Jurkat, Clone E6-1 (cell line): ENCODE measurements around the gene TAS1R3.
"Not testable (repeated sequence)": the region's sequence is repeated elsewhere in the genome, so short reads cannot be mapped to it uniquely, and the experiment has no call there.

ENCODE experiments used
- DNase-seq: peaks from one replicate; pipeline ENCODE4 v3.0.0-alpha.2; 2011; ENCODE audit warnings: low read depth, low spot score
- H3K4me3 ChIP-seq: 2 replicates; pipeline ENCODE4 v1.5.1; 2011; ENCODE audit warnings: mild to moderate bottlenecking, low read length, control low read depth, moderate library complexity

Gene TAS1R3

DNA sequence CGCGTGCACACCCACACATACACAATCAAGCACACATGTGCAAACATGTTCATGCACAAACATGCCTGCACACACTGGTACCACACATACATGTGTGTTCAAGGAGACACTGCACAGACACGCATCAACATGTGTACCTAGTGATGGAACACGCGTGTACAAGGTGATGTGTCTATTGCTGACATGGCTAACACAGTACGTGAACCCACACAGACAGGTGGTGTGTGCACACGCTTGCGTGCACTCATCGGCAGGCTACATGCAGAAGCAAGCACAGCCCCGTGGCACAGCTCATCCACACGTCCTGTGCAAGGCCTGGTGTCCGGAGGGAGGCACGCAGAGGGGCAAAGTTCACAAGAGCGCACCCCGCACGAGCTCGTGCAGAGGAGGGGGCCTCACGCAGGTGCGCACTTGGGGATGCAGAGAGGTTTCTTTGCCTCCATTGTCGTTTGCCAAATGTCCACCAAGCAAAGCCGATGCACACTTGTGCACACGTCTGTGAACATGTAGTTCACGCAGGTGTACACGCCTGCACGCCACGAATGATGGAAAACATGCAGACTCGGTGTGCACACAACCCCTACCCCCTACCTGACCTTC, 24.3 kb upstream of the TAS1R3 start:
- DNase-seq, result no peak
- peak overlapping the region; percentile 81 for H3K4me3 ChIP-seq

DNA sequence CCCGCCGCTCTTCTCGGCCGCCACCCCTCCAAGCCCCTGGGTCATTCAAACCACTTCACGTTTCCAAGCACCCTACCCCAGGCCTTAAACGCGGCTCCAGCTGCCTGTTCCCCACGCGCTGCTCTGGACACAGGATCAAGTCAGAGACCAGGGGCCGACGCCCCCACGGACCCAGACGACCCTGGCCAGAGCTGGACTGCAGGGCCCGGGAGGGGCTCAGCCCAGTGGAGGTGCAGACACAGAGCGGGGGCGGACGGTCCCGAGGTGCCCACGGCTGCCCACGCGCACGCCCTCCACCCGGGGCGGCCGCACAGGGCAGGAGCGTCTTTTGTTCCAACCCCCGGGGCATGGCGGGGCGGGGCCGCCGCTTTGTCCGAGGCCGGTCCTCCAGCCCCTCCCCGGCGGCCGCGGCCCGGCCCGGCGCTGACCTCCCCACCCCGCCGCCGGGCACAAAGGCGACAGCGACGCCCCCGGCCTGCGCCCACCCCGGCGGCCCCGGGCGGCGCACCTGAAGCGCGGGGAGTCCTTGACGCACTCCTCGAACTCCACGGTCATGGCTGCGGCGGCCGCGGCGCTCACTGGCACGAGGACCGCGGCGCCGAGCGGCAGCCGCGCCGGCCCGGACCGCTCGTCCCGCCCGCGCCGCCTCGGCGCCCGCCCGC, 23.7 kb upstream of the TAS1R3 start:
- peak overlapping the region; percentile 81 for H3K4me3 ChIP-seq
- DNase-seq, result no peak

DNA sequence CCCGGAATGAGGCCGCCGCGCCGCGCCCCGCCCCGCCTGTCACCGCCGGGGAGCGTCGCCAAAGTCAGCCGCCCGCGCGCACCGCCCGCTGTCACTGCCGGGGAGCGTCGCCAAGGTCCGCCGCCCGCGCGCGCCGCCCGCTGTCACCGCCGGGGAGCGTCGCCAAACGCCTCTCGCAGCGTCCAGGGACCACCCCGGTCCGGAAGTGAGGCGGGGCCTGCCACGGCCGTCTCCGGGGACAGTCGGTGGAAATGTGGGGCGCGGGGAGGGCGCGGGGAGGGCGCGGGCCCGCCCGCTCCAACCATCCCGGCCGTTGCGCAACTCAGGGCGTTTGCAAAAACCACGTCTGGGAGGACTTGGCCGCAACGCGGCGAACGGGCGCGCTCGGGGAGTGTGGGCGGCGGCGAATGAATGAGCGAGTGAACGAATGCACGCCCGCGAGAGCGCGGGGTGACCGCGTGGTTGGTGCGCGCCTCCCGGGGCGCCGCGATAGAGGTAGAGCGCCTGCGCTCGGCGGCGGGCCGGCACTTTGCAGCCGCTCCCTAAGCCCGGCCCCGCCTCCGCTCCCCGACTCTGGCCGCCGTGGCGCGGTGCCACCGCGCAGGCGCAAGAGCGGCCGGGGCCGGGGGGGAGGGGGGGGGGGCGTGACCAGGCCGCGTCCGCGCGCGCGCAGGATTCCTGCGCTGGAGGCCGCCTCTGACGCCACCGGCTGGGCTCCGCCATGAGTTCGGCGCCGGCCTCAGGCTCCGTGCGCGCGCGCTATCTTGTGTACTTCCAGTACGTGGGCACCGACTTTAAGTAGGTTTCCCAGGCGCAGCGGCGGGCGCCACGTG, 22.9 kb upstream of the TAS1R3 start, which contains the start of the genes ACAP3 and PUSL1:
ACAP3 (minus strand) TSS at position 8 of the 833 bp plus-strand sequence. CDS start 115 bp downstream, outside the sequence.
PUSL1 (plus strand) TSS at position 675 of the 833 bp plus-strand sequence; CDS start at position 722, 47 bp downstream.
- peak within 1 kb of the TSS; percentile 81 for H3K4me3 ChIP-seq
- peak; percentile 88 for DNase-seq

DNA sequence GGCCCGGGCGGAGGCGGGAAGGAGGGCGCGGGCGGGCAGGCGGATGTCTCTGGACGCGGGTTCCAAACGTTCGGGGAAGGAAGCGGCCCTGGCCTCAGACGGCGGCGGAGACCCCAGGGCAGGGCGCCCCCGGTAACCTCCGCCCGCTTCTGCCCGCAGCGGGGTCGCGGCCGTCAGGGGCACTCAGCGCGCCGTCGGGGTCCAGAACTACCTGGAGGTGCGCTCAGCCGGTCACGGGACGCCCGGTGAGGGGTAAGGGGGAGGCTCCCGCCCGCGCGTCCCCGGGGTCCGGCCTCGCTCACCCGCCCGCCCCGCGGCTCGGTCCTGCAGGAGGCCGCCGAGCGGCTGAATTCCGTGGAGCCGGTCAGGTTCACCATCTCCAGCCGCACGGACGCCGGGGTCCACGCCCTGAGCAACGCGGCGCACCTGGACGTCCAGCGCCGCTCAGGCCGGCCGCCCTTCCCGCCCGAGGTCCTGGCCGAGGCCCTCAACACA, 22.3 kb upstream of the TAS1R3 start:
- no peak for DNase-seq
- H3K4me3 ChIP-seq, result peak overlapping the region; percentile 64

DNA sequence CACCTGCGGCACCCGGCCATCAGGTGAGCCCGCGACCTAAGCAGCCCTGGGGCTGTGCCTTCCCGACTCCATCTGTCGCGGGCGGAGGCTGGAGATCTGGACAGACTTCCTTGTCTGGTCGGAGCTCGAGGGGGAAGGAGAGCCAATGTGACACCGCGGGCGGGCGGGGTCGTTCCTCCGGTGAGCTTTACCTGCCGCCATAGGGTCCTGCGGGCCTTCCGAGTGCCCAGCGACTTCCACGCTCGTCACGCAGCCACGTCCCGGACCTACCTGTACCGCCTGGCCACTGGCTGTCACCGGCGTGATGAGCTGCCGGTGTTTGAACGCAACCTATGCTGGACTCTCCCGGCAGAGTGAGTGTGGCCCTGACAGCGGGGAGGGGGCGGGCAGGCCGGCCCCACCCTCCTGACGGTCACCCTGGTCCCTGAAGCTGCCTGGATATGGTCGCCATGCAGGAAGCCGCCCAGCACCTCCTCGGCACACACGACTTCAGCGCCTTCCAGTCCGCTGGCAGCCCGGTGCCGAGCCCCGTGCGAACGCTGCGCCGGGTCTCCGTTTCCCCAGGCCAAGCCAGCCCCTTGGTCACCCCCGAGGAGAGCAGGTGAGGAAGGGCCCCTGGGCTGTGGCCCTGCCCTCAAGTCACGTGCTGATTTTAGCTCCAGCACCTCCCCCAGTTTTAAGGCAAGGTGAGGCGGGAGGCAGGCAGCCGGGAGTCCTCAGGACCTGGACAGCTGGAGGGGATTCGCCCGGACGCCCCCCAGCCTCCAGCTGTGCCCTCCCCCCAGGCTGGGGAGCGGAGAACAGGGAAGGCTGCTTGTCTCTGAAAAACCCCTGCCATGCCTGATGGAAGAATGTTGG, 21.6 kb upstream of the TAS1R3 start:
- peak overlapping the region; percentile 64 for H3K4me3 ChIP-seq
- DNase-seq, result no peak

DNA sequence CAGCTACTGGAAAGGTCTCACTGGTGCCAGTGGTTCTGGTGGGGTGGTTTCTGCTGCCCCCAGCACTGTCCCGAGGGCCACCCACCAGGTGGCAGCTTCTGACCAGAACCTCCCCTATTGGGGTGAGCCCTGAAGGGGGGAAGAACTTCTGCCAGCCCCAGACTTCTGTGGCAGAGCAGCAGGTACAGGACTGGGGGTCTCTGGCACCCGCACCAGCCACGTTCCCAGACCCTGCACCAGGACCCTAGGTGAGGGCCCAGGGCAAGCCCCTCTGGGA, 21.0 kb upstream of the TAS1R3 start:
- H3K4me3 ChIP-seq, result no peak overlapping the region

DNA sequence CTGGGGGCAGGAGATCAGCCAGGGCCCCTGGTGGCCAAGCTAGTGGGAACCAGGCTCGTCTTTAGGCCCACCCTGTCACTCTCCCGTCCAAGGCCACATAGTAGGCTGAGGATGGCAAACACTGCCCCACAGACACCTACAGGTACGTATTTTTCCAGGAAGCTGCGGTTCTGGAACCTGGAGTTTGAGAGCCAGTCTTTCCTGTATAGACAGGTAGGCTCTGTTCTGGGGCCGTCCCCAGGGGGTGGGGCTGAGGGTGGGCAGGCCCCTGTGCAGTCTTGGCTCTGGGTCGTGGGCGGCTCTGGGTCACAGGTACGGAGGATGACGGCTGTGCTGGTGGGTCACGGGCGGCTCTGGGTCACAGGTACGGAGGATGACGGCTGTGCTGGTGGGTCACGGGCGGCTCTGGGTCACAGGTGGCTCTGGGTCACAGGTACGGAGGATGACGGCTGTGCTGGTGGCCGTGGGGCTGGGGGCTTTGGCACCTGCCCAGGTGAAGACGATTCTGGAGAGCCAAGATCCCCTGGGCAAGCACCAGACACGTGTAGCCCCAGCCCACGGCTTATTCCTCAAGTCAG, 20.5 kb upstream of the TAS1R3 start:
- no peak overlapping the region for H3K4me3 ChIP-seq

More for the DNA sequence above, 21.0 kb upstream of the TAS1R3 start:
- no peak for DNase-seq

DNA sequence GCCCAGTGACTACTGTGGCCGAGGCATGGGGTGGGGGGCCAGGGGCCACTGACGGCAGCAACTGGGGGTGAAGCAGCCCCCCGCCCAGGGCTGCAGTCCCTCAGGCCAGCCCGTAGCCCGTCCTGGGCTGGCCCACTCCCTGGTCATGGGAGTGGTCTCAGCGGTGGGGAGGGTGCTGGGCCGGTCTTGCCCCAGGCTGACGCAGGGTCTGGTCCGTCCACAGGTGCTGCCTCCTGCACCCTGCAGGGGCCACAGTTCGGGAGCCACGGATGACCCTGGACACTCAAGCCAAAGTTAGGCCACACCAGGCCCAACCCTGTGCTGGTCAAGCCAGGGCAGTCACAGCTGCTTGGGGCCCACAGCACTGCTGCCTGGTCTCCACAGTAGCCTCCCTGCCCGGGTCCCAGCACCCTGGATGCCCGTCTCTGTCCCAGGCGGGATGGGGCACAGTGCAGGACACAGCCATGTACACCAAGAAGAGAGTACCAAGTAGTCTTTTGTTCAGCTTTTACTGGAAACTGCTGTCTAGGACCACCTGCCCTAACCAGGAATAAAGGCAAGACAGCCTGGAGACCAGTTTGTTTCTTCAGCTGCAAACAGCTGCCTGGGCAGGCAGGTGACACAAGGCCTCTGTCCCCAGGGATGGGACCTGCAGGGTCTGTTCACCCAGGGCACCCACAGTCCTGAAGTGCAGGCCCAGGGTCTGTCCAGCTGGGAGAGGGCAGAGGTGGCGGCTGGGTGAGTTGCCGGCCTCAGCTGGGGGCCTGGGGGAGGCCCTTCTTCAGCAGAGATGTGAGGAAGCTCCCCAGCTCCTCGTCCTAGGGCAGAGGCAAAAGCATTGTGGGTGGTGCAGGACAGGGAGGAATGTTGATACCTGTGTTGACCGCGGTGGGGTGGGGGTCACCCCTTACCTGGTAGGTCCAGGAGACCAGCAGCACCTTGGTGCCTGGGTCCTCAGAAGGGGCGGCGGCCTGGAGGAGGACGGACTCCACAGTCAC, 19.7 kb upstream of the TAS1R3 start:
- no peak overlapping the region for H3K4me3 ChIP-seq
- no peak for DNase-seq

More for the DNA sequence above, 20.5 kb upstream of the TAS1R3 start:
- no peak for DNase-seq

DNA sequence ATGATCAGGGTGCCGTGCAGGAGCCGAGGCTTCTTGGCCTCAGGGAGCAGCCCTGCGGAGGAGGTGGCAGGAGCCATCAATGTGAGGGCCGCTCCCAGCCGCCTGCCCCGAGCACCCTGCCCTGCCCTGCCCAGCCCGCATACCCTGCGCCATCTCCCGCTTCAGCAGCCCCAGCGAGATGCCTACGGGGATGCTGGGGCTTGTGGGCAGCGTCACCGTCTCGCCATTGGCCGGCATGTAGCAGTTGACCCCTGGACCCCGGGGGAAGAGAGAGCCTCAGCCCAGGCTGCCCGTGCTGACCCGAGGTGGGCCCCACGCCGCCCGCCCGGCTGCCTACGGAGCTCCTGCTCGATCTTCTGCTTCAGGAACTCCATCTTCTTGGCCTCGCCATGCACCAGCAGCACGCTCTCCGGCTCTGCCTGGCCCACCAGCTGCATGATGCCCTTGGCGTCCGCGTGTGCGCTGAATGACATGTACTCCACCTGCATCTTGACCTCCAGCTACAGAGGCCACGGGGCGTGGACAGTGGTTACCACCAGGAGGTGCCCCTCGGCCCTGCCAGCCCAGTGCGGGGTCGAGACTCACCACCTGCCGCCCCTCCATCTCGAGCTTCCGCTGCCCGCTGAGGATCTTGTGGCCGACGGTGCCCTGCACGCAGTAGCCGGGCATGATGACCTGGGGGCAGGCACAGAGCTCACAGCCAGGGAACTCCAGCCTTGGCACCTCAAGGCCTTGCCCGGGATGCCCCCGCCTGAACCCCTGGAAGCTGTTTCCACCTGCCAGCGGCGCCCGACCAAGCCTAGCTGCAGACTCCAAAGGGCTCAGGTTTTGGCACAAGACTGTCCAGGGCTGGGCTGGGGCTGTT, 18.4 kb upstream of the TAS1R3 start:
- no peak overlapping the region for H3K4me3 ChIP-seq
- DNase-seq, result no peak

DNA sequence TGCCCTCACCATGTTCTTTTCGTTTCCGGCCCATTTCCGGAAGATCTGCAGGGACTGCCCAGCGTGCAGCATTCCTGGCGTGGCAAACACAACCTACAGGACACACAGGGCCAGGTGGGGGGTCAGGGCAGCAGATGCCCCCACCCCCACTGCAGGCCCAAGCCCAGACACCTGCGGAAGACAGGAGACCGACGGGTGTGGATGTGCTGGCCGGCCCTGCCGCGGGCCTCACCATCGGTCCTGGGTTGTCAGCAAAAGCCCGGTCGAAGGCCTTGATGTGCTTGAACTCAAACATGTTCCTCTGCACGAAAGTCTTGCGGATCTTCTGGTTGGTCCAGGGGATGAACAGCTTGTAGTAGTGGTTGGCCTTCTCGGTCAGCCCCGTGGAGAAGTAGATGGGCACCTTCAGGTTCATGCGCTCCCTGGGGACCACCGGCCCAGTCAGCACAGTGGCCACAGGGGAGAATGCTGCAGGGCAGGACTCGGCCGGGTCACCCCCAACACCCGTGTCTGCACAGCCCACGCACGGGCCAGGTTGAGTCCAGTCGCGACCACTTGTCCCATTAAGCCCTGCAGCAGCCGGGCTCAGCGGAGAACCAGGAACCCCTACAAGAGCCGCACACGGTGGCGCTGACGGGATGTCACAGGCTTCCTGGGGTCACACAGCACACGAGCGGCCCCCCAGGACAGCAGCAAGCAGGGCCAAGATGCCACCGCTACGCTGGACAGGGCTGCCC, 17.4 kb upstream of the TAS1R3 start:
- H3K4me3 ChIP-seq, result no peak overlapping the region

DNA sequence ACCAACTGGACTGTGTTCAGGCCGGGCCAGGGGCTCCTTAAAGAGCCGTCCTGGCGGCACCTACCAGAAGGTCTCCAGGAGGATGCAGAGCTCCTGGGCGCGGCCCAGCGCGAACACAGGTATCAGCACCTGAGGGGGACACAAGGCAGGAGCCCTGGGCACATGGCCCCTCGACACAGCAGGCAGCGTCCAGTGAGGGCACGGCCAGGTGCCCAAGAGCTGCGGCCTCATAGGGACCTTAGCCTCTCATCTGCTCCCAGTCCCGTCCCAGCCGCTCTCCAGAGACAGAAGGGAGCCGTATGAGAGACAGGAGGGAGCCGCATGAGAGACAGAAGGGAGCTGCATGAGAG, 16.9 kb upstream of the TAS1R3 start:
- H3K4me3 ChIP-seq, result no peak overlapping the region
- DNase-seq, result no peak

More for the DNA sequence above, 17.4 kb upstream of the TAS1R3 start:
- DNase-seq, result no peak

DNA sequence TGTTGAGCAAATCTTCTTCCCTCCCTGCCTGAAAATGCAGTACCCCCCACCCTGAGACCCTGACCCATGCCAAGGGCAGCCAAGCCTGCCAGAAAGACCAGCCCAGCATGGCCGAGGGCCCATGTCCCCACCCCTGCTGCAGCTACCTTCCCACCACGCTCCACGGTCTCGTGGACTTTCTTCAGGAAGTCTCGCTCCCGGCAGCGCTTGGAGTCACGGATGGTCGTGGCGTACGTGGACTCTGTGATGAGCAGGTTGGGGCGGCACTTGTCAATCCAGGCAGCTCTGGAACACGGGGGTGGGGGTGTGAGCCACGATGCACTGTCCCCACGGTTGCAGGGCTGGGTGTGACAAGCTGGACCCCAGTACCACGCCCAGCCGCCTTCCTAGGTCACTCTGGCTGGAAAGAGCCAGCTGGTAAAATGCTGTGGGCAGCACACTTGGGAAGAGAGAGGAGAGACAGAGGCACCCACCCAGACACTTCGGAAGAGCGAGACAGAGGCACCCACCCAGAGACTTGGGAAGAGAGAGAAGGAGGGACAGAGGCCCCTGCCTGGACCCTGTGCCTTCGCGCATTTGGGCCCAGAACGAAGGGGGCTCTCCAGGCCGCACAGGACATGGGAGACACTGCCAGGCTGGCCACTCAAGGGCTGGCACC, 16.3 kb upstream of the TAS1R3 start:
- no peak for DNase-seq
- H3K4me3 ChIP-seq, result no peak overlapping the region

DNA sequence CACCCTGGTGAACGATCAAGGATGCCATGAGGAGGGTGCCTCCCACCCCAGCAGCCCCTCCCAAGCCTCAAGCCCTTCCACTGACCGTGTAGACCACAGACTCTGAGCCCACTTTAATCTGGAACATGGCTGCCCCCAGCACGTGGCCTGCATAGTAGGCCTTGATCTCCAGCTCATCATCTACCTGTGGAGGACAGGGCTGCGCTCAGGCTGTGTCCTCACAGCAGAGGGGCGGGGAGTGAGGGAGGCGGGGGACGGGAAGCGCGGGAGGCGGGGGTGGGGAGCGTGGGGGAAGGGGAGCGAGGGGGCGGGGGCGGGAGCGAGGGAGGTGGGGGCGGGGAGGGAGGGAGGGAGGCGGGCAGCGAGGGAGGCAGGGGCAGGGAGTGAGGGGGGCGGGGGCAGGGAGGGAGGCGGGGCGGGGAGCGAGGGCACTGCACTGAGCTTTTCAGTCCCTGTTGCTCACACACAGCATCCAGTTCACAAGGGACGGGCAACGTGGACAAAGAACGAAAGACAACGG, 15.6 kb upstream of the TAS1R3 start:
- DNase-seq, result no peak
- H3K4me3 ChIP-seq, result no peak overlapping the region

DNA sequence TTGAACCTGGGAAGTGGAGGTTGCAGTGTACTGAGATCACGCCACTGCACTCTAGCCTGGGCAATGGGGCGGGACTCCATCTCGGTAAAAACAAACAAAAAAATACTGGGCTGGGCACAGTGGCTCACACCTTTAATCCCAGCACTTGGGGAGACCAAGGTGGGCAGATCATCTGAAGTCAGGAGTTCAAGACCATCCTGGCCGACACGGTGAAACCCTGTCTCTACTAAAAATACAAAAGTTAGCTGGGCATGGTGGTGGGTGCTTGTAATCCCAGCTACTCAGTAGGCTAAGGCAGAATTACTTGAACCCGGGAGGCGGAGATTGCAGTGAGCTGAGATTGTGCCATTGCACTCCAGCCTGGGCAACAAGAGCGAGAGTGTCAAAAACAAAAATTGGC, 14.9 kb upstream of the TAS1R3 start:
- DNase-seq, H3K4me3 ChIP-seq: not testable (repeated sequence)

DNA sequence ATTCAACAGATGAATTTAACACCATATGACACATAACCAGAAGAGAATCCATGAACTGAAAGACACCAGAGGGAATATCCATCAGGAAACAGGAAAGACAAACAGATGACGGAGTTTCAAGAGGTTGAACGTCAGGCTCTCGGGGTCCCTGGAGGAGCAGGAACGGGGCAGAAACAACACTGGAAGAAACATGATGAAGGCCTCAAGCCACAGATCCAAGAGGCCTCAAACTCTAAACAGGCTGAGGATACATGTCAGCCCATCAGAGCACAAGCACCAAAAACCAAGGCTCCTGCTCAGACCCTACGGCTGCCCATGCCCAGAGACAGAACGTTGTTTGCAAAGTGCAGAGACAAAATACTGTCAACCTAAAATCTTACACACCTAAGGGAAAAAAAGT, 13.7 kb upstream of the TAS1R3 start:
- DNase-seq, result no peak
- H3K4me3 ChIP-seq, result no peak overlapping the region
